Measurements from ENCODE around the gene EFNA5.

- TF ChIP-seq CTCF (IDR thresholded peaks at IDR 0.05) (no peak), ZFX (IDR thresholded peaks at IDR 0.05; ENCODE audit: borderline replicate concordance) (no peak)
These were observed 262.9 kb downstream of the EFNA5 start for GRCh38 chr5:107407713-107408298.

Data from 22Rv1 (cell line).